HPDE6-E6E7 (cell line): ENCODE results near the gene LRRTM2.
"Not testable (repeated sequence)": the region's sequence is repeated elsewhere in the genome, so short reads cannot be mapped to it uniquely, and the experiment has no call there.

Experiments
- DNase-seq: peaks from one replicate; pipeline ENCODE4 v3.0.0; 2011; ENCODE audit warnings: missing footprints; ENCODE audit errors: extremely low spot score

The LRRTM2 gene

GRCh38 chr5:138840103-138840502, 35.0 kb downstream of the LRRTM2 start:
- DNase-seq = no peak

- no peak for DNase-seq
These were observed 38.0 kb downstream of the LRRTM2 start for GRCh38 chr5:138837160-138837559.

- DNase-seq = not testable (repeated sequence)
These were observed 40.3 kb downstream of the LRRTM2 start for GRCh38 chr5:138834853-138835252.

- DNase-seq = no peak
These were observed 41.2 kb downstream of the LRRTM2 start for GRCh38 chr5:138833726-138834480.

- no peak for DNase-seq
These were observed 42.1 kb downstream of the LRRTM2 start for GRCh38 chr5:138833080-138833479.

- no peak for DNase-seq
These were observed 42.9 kb downstream of the LRRTM2 start for GRCh38 chr5:138832218-138832617.

- DNase-seq = no peak
These were observed 43.4 kb downstream of the LRRTM2 start for GRCh38 chr5:138831703-138832102.

GRCh38 chr5:138829341-138829740, 45.8 kb downstream of the LRRTM2 start:
- DNase-seq = no peak

- no peak for DNase-seq
These were observed 46.6 kb downstream of the LRRTM2 start for GRCh38 chr5:138828556-138828955.

GRCh38 chr5:138824924-138825863, 49.9 kb downstream of the LRRTM2 start:
- DNase-seq = no peak

- no peak for DNase-seq
These were observed 50.6 kb downstream of the LRRTM2 start for GRCh38 chr5:138824516-138824915.

GRCh38 chr5:138820695-138821094, 54.4 kb downstream of the LRRTM2 start:
- DNase-seq = no peak

GRCh38 chr5:138819081-138819480, 56.1 kb downstream of the LRRTM2 start:
- no peak for DNase-seq
